NCI-H446 treated with DMSO at 0.1 percent for 48 hours (cell line): ENCODE measurements around the gene TBC1D10A.

Experiments used
- DNase-seq: peaks from one replicate; lab custom pipeline; 2025; lab: John Stamatoyannopoulos, UW

TBC1D10A gene

GRCh38 chr22:30326706-30327362 lies at the start of gene TBC1D10A:
TSS of gene TBC1D10A (minus strand) at chr22:30326941. CDS start at chr22:30326881, 60 bp downstream.
- peak; percentile 79 for DNase-seq

- no peak for DNase-seq
These were observed 48.6 kb upstream of the TBC1D10A start for GRCh38 chr22:30375312-30375849.

GRCh38 chr22:30373331-30374325 lies 46.9 kb upstream of the TBC1D10A start:
- no peak for DNase-seq

GRCh38 chr22:30372915-30373314 lies 46.2 kb upstream of the TBC1D10A start:
- no peak for DNase-seq

GRCh38 chr22:30371981-30372380 lies 45.2 kb upstream of the TBC1D10A start:
- DNase-seq = no peak

- no peak for DNase-seq
These were observed 44.6 kb upstream of the TBC1D10A start for GRCh38 chr22:30371321-30371720.

- DNase-seq = no peak
These were observed 44.0 kb upstream of the TBC1D10A start for GRCh38 chr22:30370641-30371230.

- DNase-seq = no peak
These were observed 41.7 kb upstream of the TBC1D10A start for GRCh38 chr22:30368420-30368819.

GRCh38 chr22:30365891-30366290 lies 39.1 kb upstream of the TBC1D10A start:
- DNase-seq = no peak

- DNase-seq = no peak
These were observed 36.0 kb upstream of the TBC1D10A start for GRCh38 chr22:30362651-30363281.

- no peak for DNase-seq
These were observed 35.3 kb upstream of the TBC1D10A start for GRCh38 chr22:30361916-30362650.

GRCh38 chr22:30358541-30358940 lies 31.8 kb upstream of the TBC1D10A start:
- DNase-seq = no peak

- DNase-seq = no peak
These were observed 31.0 kb upstream of the TBC1D10A start for GRCh38 chr22:30357650-30358215.

- no peak for DNase-seq
These were observed 30.5 kb upstream of the TBC1D10A start for GRCh38 chr22:30357236-30357570.

- DNase-seq = peak; percentile 67
These were observed 29.9 kb upstream of the TBC1D10A start, which contains the start of the genes CCDC157 and SF3A1 for GRCh38 chr22:30356449-30357235. TSS of gene CCDC157 (plus strand) at chr22:30357007. CDS start at chr22:30366001, 8,994 bp downstream. TSS of gene SF3A1 (minus strand) at chr22:30356894. CDS start at chr22:30356792, 102 bp downstream.

GRCh38 chr22:30354644-30355043 lies 27.9 kb upstream of the TBC1D10A start:
- DNase-seq = no peak

- DNase-seq = no peak
These were observed 24.5 kb upstream of the TBC1D10A start for GRCh38 chr22:30351226-30351625.

- no peak for DNase-seq
These were observed 22.1 kb upstream of the TBC1D10A start for GRCh38 chr22:30348809-30349208.

GRCh38 chr22:30348404-30348803 lies 21.7 kb upstream of the TBC1D10A start:
- DNase-seq = no peak
